Upper lobe of right lung (tissue), 1 donor: Measurements from ENCODE around the gene LIAS. TPM values are rescaled to one million over a fixed set of nuclear protein-coding genes. Genes with fewer than 3 reads are reported as not detected.

ENCODE experiments used
- ATAC-seq: fragments of 200-7000 bp; cut with Tn5 transposase; one replicate; pipeline ENCODE4 v1.9.1; 2020; ENCODE audit warnings: mild to moderate bottlenecking, moderate library complexity
- DNase-seq: peaks from one replicate; pipeline ENCODE4 v3.0.0-alpha.2; 2020
- H3K27ac ChIP-seq: fragments of 200-600 bp; one replicate; pipeline ENCODE4 v1.8.0; 2022
- H3K27me3 ChIP-seq: fragments of 200-600 bp; one replicate; pipeline ENCODE4 v1.8.0; 2022; ENCODE audit warnings: mild to moderate bottlenecking
- H3K36me3 ChIP-seq: fragments of 200-600 bp; one replicate; pipeline ENCODE4 v1.8.0; 2022
- H3K4me1 ChIP-seq: fragments of 200-600 bp; one replicate; pipeline ENCODE4 v1.8.0; 2022
- H3K4me3 ChIP-seq: fragments of 200-600 bp; one replicate; pipeline ENCODE4 v1.8.0; 2022; ENCODE audit warnings: mild to moderate bottlenecking
- H3K9me3 ChIP-seq: fragments of 200-600 bp; one replicate; pipeline ENCODE4 v1.8.0; 2022
- CTCF ChIP-seq: fragments of 200-600 bp; IDR thresholded peaks from one replicate; pipeline ENCODE4 v1.8.0; 2022; ENCODE audit warnings: antibody characterized with exemption
- intact Hi-C: fragments of 100-400 bp; cut with DNase I; formaldehyde crosslinking; loops from one replicate; pipeline ENCODE4 v1.11.0; 2022
- total RNA-seq: library from RNA; stranded (reverse); fragmentation: NEBNext Ultra II Directional; extraction: Animal tissue kit (Norgen Biotek cat#: 25700); gene quantifications from one replicate; pipeline ENCODE4 v1.2.1, GENCODE V29; 2021
- donor health status: DM: no; HTN: yes; CAD: no; lungs with severe emphysema.

LIAS gene
- total RNA-seq, 1 donor from 2014 or later: 11.7 TPM

- peaks cover 65% of the 10 kb centered on the region for H3K36me3 ChIP-seq
- H3K9me3 ChIP-seq: no peaks in the 10 kb centered on the region
- H3K27me3 ChIP-seq: no peaks in the 10 kb centered on the region
- DNase-seq: no peak
- peaks cover 11% of the 10 kb centered on the region for H3K4me1 ChIP-seq
- intact Hi-C loops: no loop called here
- no peak overlapping the region for H3K27ac ChIP-seq
- no peak for TF ChIP-seq CTCF
- no peak overlapping the region for H3K4me3 ChIP-seq
- no peak for ATAC-seq
Observed at GRCh38 chr4:39451423-39452023, 7.3 kb upstream of the LIAS start.

GRCh38 chr4:39452153-39452859, 6.5 kb upstream of the LIAS start:
- Histone ChIP-seq H3K4me3 (no peak overlapping the region), H3K36me3 (peaks cover 72% of the 10 kb centered on the region), H3K27me3 (no peaks in the 10 kb centered on the region)

GRCh38 chr4:39452860-39453587, 5.8 kb upstream of the LIAS start:
- intact Hi-C loops: no loop called here

More at GRCh38 chr4:39452153-39452859, 6.5 kb upstream of the LIAS start:
- Histone ChIP-seq H3K27ac (no peak overlapping the region), H3K9me3 (no peaks in the 10 kb centered on the region), H3K4me1 (peaks cover 17% of the 10 kb centered on the region)
- ATAC-seq (no peak), DNase-seq (no peak)
- no peak for TF ChIP-seq CTCF
- intact Hi-C loops: no loop called here

GRCh38 chr4:39453738-39454137, 5.1 kb upstream of the LIAS start:
- DNase-seq (no peak), ATAC-seq (no peak)
- Histone ChIP-seq H3K4me1 (peaks cover 16% of the 10 kb centered on the region), H3K27me3 (no peaks in the 10 kb centered on the region), H3K36me3 (peaks cover 79% of the 10 kb centered on the region), H3K9me3 (no peaks in the 10 kb centered on the region), H3K4me3 (no peak overlapping the region), H3K27ac (no peak overlapping the region)
- TF ChIP-seq CTCF: no peak
- intact Hi-C loops: no loop called here

More at GRCh38 chr4:39452860-39453587, 5.8 kb upstream of the LIAS start:
- Histone ChIP-seq H3K36me3 (peaks cover 79% of the 10 kb centered on the region), H3K27me3 (no peaks in the 10 kb centered on the region), H3K9me3 (no peaks in the 10 kb centered on the region), H3K4me1 (peaks cover 16% of the 10 kb centered on the region), H3K27ac (no peak overlapping the region), H3K4me3 (no peak overlapping the region)
- no peak for ATAC-seq
- DNase-seq: no peak
- no peak for TF ChIP-seq CTCF

GRCh38 chr4:39455486-39455885, 3.4 kb upstream of the LIAS start:
- no peak for ATAC-seq
- no peaks in the 10 kb centered on the region for H3K9me3 ChIP-seq
- H3K27ac ChIP-seq: no peak overlapping the region
- no peaks in the 10 kb centered on the region for H3K27me3 ChIP-seq
- DNase-seq: no peak
- TF ChIP-seq CTCF: no peak
- H3K4me1 ChIP-seq: peaks cover 16% of the 10 kb centered on the region
- H3K36me3 ChIP-seq: peaks cover 75% of the 10 kb centered on the region
- intact Hi-C loops: no loop called here
- no peak overlapping the region for H3K4me3 ChIP-seq
